Spleen (tissue), 11 donors: Measurements from ENCODE around the gene SNF8. TPM values are rescaled to one million over a fixed set of nuclear protein-coding genes. Genes with fewer than 3 reads are reported as not detected.

Experiments used
- DNase-seq: peaks from one replicate; pipeline ENCODE4 v3.0.0-alpha.2; 2020
- H3K27ac ChIP-seq, 8 donors: fragments of 200-600 bp; sonication (generic) in 7 of 8; 1 replicate in 4 of 8; 2 replicates in 4 of 8; pipeline versions ENCODE4 v1.5.0 to v1.8.0; 2016 to 2021; ENCODE audit warnings: inconsistent platforms in 4 of 8, mild to moderate bottlenecking in 4 of 8, moderate library complexity in 1 of 8
- H3K27me3 ChIP-seq, 7 donors: fragments of 200-600 bp; sonication (generic) in 6 of 7; replicated peaks in 1 of 7; 1 replicate in 4 of 7; 2 replicates in 3 of 7; pipeline versions ENCODE4 v1.5.0 to v1.8.0; 2016 to 2021; ENCODE audit warnings: inconsistent platforms in 3 of 7, mild to moderate bottlenecking in 1 of 7
- H3K36me3 ChIP-seq, 6 donors: fragments of 200-600 bp; sonication (generic) in 5 of 6; 1 replicate in 4 of 6; 2 replicates in 2 of 6; pipeline versions ENCODE4 v1.5.0 to v1.8.0; 2016 to 2021; ENCODE audit warnings: inconsistent platforms in 2 of 6
- H3K4me1 ChIP-seq, 6 donors: fragments of 200-600 bp; sonication (generic) in 5 of 6; 1 replicate in 3 of 6; 2 replicates in 3 of 6; pipeline versions ENCODE4 v1.5.0 to v1.8.0; 2016 to 2021; ENCODE audit warnings: inconsistent platforms in 3 of 6
- H3K4me3 ChIP-seq, 8 donors: fragments of 200-600 bp; sonication (generic) in 7 of 8; 1 replicate in 4 of 8; 2 replicates in 4 of 8; pipeline versions ENCODE4 v1.5.0 to v1.8.0; 2016 to 2021; ENCODE audit warnings: inconsistent platforms in 4 of 8, mild to moderate bottlenecking in 4 of 8, moderate library complexity in 2 of 8
- H3K9me3 ChIP-seq, 8 donors: fragments of 200-600 bp; sonication (generic) in 7 of 8; 1 replicate in 4 of 8; 2 replicates in 4 of 8; pipeline versions ENCODE4 v1.5.0 to v1.8.0; 2016 to 2021; ENCODE audit warnings: inconsistent platforms in 4 of 8
- POLR2A ChIP-seq, 3 donors: fragments of 450-650 bp; IDR thresholded peaks; one replicate each; pipeline ENCODE4 v1.5.1; 2017; ENCODE audit warnings: antibody characterized with exemption in 3 of 3, mild to moderate bottlenecking in 1 of 3
- POLR2AphosphoS5 ChIP-seq, 3 donors: sonication (generic); formaldehyde crosslinking; IDR thresholded peaks; one replicate each; pipeline ENCODE4 v1.5.1; 2017; ENCODE audit warnings: antibody characterized with exemption in 3 of 3
- WGBS, 5 donors: extraction: QIAGEN DNeasy Blood & Tissue Kit in 3 of 5; methylation state at CpG; one replicate each; pipeline versions ENCODE4 v1.1.5 to v1.1.7; 2013 to 2018; 5-methylcytosine and 5-hydroxymethylcytosine counted together
- intact Hi-C: fragments of 100-400 bp; cut with DNase I; formaldehyde crosslinking; loops from one replicate; pipeline ENCODE4 v1.15.0; 2023; ENCODE audit warnings: low total_unique reads
- polyA plus RNA-seq, 3 donors: library from polyadenylated mRNA; stranded (reverse); fragments of 200-250 nt; gene quantifications; one replicate each; pipeline ENCODE4 v1.2.1, GENCODE V29; 2013
- total RNA-seq, 7 donors: library from RNA; depleted of rRNA in 3 of 7; stranded (reverse); fragments of >200 nt in 3 of 7; fragmentation: NEBNext Ultra II Directional in 4 of 7; extraction: Animal tissue kit (Norgen Biotek cat#: 25700) in 4 of 7; gene quantifications; one replicate each; pipeline versions ENCODE4 v1.1.0 to v1.2.1, GENCODE V29; 2016 to 2021
- TF ChIP-seq, protein P1 (sequence below), 11 experiments: fragments of 200-600 bp in 7 of 11; fragments of 450-650 bp in 4 of 11; sonication (generic) in 4 of 11; IDR thresholded peaks in 8 of 11; conservative IDR thresholded peaks in 3 of 11; 1 replicate in 7 of 11; 2 replicates in 4 of 11; pipeline versions ENCODE4 v1.4.0 to v1.8.0; 2016 to 2021; ENCODE audit warnings: antibody characterized with exemption in 11 of 11, inconsistent platforms in 4 of 11, mild to moderate bottlenecking in 1 of 11
- donor health status: healthy with polysubstance abuse.
- donor health status: DM: no; HTN: no; CAD: no; lungs with moderate emphysema.
- donor health status: DM: no; HTN: no; CAD: no.
- donor health status: Bipolar disorder and iron deficiency.
- donor health status: healthy.
- donor health status: DM: no; HTN: no; CAD: no.
- donor health status: DM: yes; HTN: yes; CAD: no.

The SNF8 gene
- total and polyA plus RNA-seq, 10 donors = 55.9 to 129 (median 77.7) TPM

DNA sequence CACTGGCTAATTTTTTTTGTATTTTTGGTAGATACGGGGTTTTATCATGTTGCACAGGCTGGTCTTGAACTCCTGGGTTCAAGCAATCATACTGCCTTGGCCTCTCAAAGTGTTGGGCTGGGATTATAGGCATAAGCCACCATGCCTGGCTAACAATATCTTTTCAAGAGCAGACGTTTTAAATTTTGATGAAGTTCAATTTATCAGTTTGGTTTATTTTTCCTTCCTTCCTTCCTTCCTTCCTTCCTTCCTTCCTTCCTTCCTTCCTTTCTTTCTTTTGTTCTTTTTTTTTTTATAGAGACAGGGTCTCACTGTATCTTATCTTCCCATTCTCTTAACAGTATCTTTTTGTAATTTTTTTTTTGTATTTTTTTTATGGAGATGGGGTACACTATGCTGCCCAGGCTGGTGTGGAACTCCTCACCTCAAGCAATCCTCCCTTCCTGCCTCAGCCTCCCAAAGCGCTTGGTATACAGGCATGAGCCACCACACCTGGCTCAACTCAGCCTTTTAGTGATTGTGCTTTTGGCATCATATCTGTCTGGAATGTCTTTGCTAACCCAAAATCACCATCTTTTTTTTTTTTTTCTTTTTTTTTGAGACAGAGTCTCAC lies 37.4 kb upstream of the SNF8 start:
- 65 to 70% (median 69%) methylated on average over 3 of the region's 3 CpGs for WGBS, 5 donors
- H3K36me3 ChIP-seq = no peaks in the 10 kb centered on the region
- peaks cover 0 to 66% (median 6%) of the 10 kb centered on the region in 7 donors for H3K27me3 ChIP-seq
- peaks cover 0 to 16% (median 10%) of the 10 kb centered on the region in 8 donors for H3K9me3 ChIP-seq
- TF ChIP-seq POLR2A (IDR thresholded peaks at IDR 0.05) (no peak), POLR2AphosphoS5 (IDR thresholded peaks at IDR 0.05) (no peak)
- TF ChIP-seq, protein P1, sequence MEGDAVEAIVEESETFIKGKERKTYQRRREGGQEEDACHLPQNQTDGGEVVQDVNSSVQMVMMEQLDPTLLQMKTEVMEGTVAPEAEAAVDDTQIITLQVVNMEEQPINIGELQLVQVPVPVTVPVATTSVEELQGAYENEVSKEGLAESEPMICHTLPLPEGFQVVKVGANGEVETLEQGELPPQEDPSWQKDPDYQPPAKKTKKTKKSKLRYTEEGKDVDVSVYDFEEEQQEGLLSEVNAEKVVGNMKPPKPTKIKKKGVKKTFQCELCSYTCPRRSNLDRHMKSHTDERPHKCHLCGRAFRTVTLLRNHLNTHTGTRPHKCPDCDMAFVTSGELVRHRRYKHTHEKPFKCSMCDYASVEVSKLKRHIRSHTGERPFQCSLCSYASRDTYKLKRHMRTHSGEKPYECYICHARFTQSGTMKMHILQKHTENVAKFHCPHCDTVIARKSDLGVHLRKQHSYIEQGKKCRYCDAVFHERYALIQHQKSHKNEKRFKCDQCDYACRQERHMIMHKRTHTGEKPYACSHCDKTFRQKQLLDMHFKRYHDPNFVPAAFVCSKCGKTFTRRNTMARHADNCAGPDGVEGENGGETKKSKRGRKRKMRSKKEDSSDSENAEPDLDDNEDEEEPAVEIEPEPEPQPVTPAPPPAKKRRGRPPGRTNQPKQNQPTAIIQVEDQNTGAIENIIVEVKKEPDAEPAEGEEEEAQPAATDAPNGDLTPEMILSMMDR (IDR thresholded peaks at IDR 0.05 in 8 of 11, conservative IDR thresholded peaks at IDR 0.05 in 3 of 11) = no peak
- no peaks in the 10 kb centered on the region for H3K4me1 ChIP-seq
- no peak for DNase-seq
- no peak overlapping the region for H3K27ac ChIP-seq
- no peak overlapping the region for H3K4me3 ChIP-seq
- intact Hi-C loops = no loop called here

DNA sequence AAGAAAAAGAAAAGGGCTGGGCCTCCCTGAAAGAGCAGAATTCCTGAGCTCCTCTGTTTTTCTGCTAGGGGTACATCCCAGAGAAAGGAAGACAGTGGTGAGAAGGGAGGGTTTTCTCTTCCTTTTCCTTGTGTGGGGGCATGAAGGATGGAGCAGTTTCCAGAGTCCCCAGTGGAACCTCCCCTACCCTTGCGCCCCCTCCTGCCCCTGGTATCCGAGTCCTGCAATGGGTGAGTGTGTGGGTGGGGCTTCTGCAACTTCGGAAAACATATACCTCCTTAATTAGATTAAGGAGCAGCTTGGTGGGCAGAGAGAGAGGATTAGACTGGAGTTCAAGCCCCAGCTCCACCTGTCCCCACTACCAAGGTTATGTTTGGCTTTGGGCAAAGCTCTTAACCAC lies 29.2 kb upstream of the SNF8 start:
- H3K4me3 ChIP-seq = no peak overlapping the region
- no peaks in the 10 kb centered on the region for H3K36me3 ChIP-seq
- 60 to 71% (median 62%) methylated on average over 3 of the region's 3 CpGs for WGBS, 5 donors
- peaks cover 0 to 83% (median 0%) of the 10 kb centered on the region in 7 donors for H3K27me3 ChIP-seq
- no peak for TF ChIP-seq POLR2AphosphoS5 (IDR thresholded peaks at IDR 0.05)
- no peak for TF ChIP-seq POLR2A (IDR thresholded peaks at IDR 0.05)
- TF ChIP-seq, protein P1 (IDR thresholded peaks at IDR 0.05 in 8 of 11, conservative IDR thresholded peaks at IDR 0.05 in 3 of 11) = no peak
- intact Hi-C loops = no loop called here
- H3K27ac ChIP-seq = no peak overlapping the region
- no peak for DNase-seq
- no peaks in the 10 kb centered on the region for H3K4me1 ChIP-seq
- no peaks in the 10 kb centered on the region for H3K9me3 ChIP-seq

DNA sequence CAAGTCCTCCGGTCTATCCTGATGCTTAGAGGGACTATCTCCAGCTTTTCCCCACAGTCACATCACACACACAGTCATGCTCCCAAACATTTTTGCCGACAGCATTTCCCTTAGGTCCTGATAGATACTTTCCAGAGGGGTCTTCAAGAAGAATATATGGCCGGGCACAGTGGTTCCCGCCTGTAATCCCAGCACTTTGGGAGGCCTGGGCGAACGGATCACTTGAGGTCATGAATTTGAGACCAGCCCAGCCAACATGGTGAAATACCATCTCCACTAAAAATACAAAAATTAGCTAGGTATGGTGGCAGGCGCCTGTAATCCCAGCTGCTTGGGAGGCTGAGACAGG lies 28.1 kb upstream of the SNF8 start:
- intact Hi-C loops = no loop called here
- Histone ChIP-seq H3K9me3 (no peaks in the 10 kb centered on the region), H3K4me1 (no peaks in the 10 kb centered on the region), H3K4me3 (no peak overlapping the region), H3K27me3 (peaks cover 0 to 92% (median 0%) of the 10 kb centered on the region in 7 donors), H3K27ac (no peak overlapping the region), H3K36me3 (no peaks in the 10 kb centered on the region)
- WGBS, 5 donors = 67 to 78% (median 75%) methylated on average over 7 of the region's 7 CpGs
- TF ChIP-seq POLR2AphosphoS5 (IDR thresholded peaks at IDR 0.05) = no peak
- TF ChIP-seq, protein P1 (IDR thresholded peaks at IDR 0.05 in 8 of 11, conservative IDR thresholded peaks at IDR 0.05 in 3 of 11) = no peak
- TF ChIP-seq POLR2A (IDR thresholded peaks at IDR 0.05) = no peak
- no peak for DNase-seq

DNA sequence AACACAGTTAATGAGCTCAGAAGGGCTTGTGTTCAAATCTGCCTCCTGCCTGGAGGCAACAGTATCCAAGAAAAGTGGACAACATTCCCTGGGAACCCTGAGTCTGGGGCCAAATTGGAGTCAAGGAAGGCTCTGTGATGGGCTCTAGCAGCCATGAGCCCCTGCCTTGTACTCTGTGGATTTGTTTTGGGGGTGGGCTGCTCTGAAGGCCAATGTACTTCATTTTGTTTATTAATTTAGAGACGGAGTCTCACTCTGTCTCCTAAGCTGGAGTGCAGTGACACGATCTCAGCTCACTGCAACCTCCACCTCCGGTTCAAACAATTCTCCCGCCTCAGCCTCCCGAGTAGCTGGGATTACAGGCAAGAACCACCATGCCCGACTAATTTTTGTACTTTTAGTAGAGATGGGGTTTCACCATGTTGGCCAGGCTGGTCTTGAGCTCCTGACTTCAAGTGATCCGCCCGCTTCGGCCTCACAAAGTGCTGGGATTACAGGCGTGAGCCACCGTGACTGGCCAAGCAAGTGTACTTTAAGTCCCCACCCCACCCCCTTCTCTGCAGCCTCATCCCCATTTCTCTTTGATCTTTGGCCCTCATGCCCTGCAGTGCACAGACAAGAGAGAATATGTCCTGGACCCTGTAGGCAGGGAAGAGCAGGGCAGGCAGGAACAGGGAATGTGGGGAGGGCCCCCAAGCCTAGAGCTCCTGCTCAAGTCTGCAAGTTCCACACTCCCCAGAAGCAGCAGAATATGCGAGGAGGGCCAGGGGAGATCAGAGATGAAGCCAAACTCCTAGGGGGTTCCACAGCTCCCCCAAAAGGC lies 26.4 kb upstream of the SNF8 start:
- Histone ChIP-seq H3K27me3 (peaks cover 0 to 98% (median 0%) of the 10 kb centered on the region in 7 donors), H3K27ac (no peak overlapping the region), H3K36me3 (no peaks in the 10 kb centered on the region), H3K4me1 (no peaks in the 10 kb centered on the region), H3K9me3 (no peaks in the 10 kb centered on the region), H3K4me3 (no peak overlapping the region)
- intact Hi-C loops = no loop called here
- 85 to 87% (median 86%) methylated on average over 12 of the region's 12 CpGs for WGBS, 5 donors
- peak; percentile 30 for DNase-seq
- TF ChIP-seq, protein P1 (IDR thresholded peaks at IDR 0.05 in 8 of 11, conservative IDR thresholded peaks at IDR 0.05 in 3 of 11) = no peak
- TF ChIP-seq POLR2AphosphoS5 (IDR thresholded peaks at IDR 0.05) (no peak), POLR2A (IDR thresholded peaks at IDR 0.05) (no peak)
